Measurements from ENCODE around the gene SPANXA2. TPM values are rescaled to one million over a fixed set of nuclear protein-coding genes. Genes with fewer than 3 reads are reported as not detected.
A peak's percentile ranks its signal among the peaks of the same experiment; 100 is the strongest.
"Not testable (repeated sequence)": the region's sequence is repeated elsewhere in the genome, so short reads cannot be mapped to it uniquely, and the experiment has no call there.

Gene SPANXA2, protein sequence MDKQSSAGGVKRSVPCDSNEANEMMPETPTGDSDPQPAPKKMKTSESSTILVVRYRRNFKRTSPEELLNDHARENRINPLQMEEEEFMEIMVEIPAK
- not detected in 2 replicates for total RNA-seq (ENCODE audit: low replicate concordance)

DNA sequence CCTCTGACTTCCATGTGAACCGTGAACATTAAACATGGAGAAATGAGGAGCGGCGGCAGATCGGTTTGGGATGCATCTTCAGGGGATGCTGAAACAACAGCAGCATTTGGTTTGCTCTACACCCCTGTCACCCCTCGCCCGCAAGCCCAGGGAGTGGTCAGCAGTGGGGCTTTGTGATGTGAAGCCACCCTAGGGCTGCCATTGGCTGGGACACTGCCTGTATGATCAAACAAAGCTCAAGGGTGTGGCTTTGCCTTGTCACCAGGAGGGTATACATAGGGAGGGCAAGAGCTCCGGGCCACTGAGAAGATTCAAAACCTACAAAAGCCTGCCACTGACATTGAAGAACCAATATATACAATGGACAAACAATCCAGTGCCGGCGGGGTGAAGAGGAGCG is at the start of gene SPANXA2:
SPANXA2 (plus strand) TSS at position 301 of the 400 bp plus-strand sequence; CDS start at position 361, 60 bp downstream.
- DNase-seq (ENCODE audit: low read depth); H3K4me3 ChIP-seq (ENCODE audit: low read depth, low read length): not testable (repeated sequence)

DNA sequence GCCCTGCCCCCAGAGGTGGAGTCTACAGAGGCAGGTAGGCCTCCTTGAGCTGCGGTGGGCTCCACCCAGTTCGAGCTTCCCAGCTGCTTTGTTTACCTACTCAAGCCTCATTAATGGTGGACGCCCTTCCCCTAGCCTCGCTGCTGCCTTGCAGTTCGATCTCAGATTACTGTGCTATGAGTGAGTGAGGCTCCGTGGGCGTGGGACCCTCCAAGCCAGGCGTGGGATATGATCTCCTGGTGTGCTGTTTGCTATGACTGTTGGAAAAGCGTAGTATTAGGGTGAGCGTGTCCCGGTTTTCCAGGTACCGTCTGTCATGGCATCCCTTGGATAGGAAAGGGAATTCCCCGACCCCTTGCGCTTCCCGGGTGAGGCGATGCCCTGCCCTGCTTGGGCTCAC is 47.0 kb upstream of the SPANXA2 start:
- H3K4me3 ChIP-seq (ENCODE audit: low read depth, low read length); DNase-seq (ENCODE audit: low read depth): not testable (repeated sequence)

DNA sequence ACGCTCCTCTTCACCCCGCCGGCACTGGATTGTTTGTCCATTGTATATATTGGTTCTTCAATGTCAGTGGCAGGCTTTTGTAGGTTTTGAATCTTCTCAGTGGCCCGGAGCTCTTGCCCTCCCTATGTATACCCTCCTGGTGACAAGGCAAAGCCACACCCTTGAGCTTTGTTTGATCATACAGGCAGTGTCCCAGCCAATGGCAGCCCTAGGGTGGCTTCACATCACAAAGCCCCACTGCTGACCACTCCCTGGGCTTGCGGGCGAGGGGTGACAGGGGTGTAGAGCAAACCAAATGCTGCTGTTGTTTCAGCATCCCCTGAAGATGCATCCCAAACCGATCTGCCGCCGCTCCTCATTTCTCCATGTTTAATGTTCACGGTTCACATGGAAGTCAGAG is 4.9 kb upstream of the SPANXA2 start, which contains the start of gene SPANXA1:
SPANXA1 (minus strand) TSS at position 101 of the 400 bp plus-strand sequence; CDS start at position 41, 60 bp downstream.
- not testable (repeated sequence) for H3K4me3 ChIP-seq (ENCODE audit: low read depth, low read length); DNase-seq (ENCODE audit: low read depth)

DNA sequence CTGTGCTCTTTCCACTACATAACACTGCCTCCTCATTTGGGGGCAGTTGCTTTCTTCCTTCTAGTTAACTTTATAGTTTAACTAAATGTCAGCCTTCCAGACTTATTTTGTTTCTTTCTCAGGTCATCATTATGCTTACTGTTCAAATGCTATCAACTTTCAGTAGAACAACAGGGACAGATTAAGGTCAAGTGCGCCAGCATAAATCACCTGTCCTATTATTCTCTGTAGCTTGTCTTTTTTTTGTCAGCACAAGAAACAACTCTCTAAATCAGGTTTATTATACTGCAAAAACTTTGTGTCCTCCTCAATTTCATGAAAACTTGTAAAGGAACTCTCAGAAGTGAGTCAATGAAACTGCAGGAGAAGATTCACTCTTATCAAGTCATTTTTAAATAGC is 19.6 kb downstream of the SPANXA2 start:
- TF ChIP-seq, protein P1, sequence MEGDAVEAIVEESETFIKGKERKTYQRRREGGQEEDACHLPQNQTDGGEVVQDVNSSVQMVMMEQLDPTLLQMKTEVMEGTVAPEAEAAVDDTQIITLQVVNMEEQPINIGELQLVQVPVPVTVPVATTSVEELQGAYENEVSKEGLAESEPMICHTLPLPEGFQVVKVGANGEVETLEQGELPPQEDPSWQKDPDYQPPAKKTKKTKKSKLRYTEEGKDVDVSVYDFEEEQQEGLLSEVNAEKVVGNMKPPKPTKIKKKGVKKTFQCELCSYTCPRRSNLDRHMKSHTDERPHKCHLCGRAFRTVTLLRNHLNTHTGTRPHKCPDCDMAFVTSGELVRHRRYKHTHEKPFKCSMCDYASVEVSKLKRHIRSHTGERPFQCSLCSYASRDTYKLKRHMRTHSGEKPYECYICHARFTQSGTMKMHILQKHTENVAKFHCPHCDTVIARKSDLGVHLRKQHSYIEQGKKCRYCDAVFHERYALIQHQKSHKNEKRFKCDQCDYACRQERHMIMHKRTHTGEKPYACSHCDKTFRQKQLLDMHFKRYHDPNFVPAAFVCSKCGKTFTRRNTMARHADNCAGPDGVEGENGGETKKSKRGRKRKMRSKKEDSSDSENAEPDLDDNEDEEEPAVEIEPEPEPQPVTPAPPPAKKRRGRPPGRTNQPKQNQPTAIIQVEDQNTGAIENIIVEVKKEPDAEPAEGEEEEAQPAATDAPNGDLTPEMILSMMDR (IDR thresholded peaks at IDR 0.05; ENCODE audit: insufficient read depth, low read length) = no peak
- DNase-seq (ENCODE audit: low read depth) = no peak
- no peak overlapping the region for H3K4me3 ChIP-seq (ENCODE audit: low read depth, low read length)

DNA sequence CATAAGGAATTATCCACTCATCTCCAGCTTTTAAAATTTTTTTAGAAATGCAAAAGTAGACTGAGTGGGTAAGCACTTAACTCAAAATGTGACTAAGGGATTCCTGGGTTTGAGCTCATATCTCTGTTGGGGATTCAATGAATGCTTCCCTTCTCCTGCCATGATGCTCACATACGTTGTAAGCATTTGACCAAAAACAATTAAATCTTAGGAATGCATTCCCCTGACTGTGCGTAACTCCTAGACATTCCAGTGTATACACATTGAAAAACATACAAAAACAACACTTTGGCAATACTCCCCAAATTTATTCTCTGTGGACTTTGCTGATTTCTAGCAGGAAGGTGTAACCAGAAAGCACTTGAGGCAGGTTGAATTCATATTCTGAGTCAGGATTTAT is 29.8 kb downstream of the SPANXA2 start:
- TF ChIP-seq, protein P1 (IDR thresholded peaks at IDR 0.05; ENCODE audit: insufficient read depth, low read length) = no peak
- DNase-seq (ENCODE audit: low read depth) = peak; percentile 32
- no peak overlapping the region for H3K4me3 ChIP-seq (ENCODE audit: low read depth, low read length)

DNA sequence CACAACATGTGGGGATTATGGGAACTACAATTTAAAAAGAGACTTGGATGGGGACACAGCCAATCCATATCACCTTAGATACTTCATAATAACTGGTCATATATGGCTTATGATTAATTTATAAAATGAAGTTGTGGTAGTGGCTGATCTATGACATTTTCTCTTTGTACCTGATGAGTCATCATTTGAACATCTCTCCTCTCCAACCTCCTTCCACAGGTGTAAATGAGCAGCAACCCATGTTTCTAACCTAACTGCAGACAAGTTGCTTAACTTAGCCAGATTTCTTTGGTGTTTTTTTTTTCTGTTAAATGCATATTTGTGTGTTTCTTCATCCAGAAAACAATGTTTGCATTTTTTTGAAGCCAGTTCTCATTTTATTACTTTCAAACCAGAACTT is 42.6 kb downstream of the SPANXA2 start:
- H3K4me3 ChIP-seq (ENCODE audit: low read depth, low read length) = no peak overlapping the region

DNA sequence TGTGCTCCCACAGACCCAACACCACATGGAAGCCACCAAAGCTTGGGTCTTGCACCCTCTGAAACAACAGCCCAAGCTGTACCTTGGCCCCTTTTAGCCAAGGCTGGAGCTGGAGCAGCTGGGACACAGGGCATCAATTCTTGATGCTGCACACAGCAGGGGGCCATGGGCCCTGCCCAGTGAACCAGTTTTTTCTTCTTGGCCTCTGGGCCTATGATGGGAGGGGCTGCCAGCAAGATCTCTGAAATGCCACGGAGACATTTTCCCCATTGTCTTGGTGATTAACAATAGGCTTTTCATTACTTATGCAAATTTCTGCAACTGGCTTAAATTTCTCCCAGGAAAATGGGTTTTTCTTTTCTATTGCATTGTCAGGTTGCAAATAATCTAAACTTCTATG is 49.0 kb downstream of the SPANXA2 start:
- no peak overlapping the region for H3K4me3 ChIP-seq (ENCODE audit: low read depth, low read length)
- DNase-seq (ENCODE audit: low read depth) = no peak
- TF ChIP-seq, protein P1 (IDR thresholded peaks at IDR 0.05; ENCODE audit: insufficient read depth, low read length) = no peak

More for the DNA sequence above, 42.6 kb downstream of the SPANXA2 start:
- TF ChIP-seq, protein P1 (IDR thresholded peaks at IDR 0.05; ENCODE audit: insufficient read depth, low read length) = no peak
- DNase-seq (ENCODE audit: low read depth) = peak; percentile 1

Other genes starting within 250 kb of the SPANXA2 start
- gene SPANXA1, start 5.0 kb upstream of the SPANXA2 start, total RNA-seq (ENCODE audit: low replicate concordance) = not detected in 2 replicates
- not detected in 2 replicates for gene SPANXD, start 109.0 kb downstream of the SPANXA2 start, total RNA-seq (ENCODE audit: low replicate concordance)
- 0.27 TPM in 1 of 2 replicates, not detected in the other for gene MAGEC3, start 248.6 kb downstream of the SPANXA2 start, total RNA-seq (ENCODE audit: low replicate concordance)

Measured in fibroblast of the aortic adventitia (primary cell).